ENCODE measurements around the gene OSBPL5. TPM values are rescaled to one million over a fixed set of nuclear protein-coding genes. Genes with fewer than 3 reads are reported as not detected.

OSBPL5 gene
- total RNA-seq, 4 donors from 2014 or later: 24.7 to 83.3 (median 48.2) TPM

- no peaks in the 10 kb centered on the region for H3K36me3 ChIP-seq
- peaks cover 0 to 21% of the 10 kb centered on the region in 2 donors for H3K4me1 ChIP-seq
- intact Hi-C loops (cut with DNase I; ENCODE audit: low total_unique reads): no loop called here
- H3K27ac ChIP-seq: no peak overlapping the region
- TF ChIP-seq CTCF (IDR thresholded peaks at IDR 0.05) (no peak), POLR2A (IDR thresholded peaks at IDR 0.05) (no peak)
- no peaks in the 10 kb centered on the region for H3K27me3 ChIP-seq
- H3K4me3 ChIP-seq: no peak overlapping the region
- no peaks in the 10 kb centered on the region for H3K9me3 ChIP-seq
- no peak for DNase-seq
Measured at GRCh38 chr11:3143136-3143880, 21.8 kb downstream of the OSBPL5 start.

GRCh38 chr11:3140291-3140603 lies 24.9 kb downstream of the OSBPL5 start:
- Histone ChIP-seq H3K27ac (no peak overlapping the region), H3K9me3 (no peaks in the 10 kb centered on the region), H3K4me1 (peaks cover 0 to 9% of the 10 kb centered on the region in 2 donors), H3K27me3 (no peaks in the 10 kb centered on the region), H3K4me3 (no peak overlapping the region), H3K36me3 (no peaks in the 10 kb centered on the region)
- DNase-seq: no peak
- intact Hi-C loops (cut with DNase I; ENCODE audit: low total_unique reads): no loop called here
- no peak for TF ChIP-seq POLR2A (IDR thresholded peaks at IDR 0.05)
- no peak for TF ChIP-seq CTCF (IDR thresholded peaks at IDR 0.05)

GRCh38 chr11:3139481-3140290 lies 25.4 kb downstream of the OSBPL5 start:
- no peak for DNase-seq
- intact Hi-C loops (cut with DNase I; ENCODE audit: low total_unique reads): no loop called here
- H3K4me3 ChIP-seq: no peak overlapping the region
- no peaks in the 10 kb centered on the region for H3K27me3 ChIP-seq
- H3K4me1 ChIP-seq: peaks cover 0 to 9% of the 10 kb centered on the region in 2 donors
- TF ChIP-seq POLR2A (IDR thresholded peaks at IDR 0.05) (no peak), CTCF (IDR thresholded peaks at IDR 0.05) (no peak)
- no peaks in the 10 kb centered on the region for H3K9me3 ChIP-seq
- no peak overlapping the region for H3K27ac ChIP-seq
- no peaks in the 10 kb centered on the region for H3K36me3 ChIP-seq

- no peak for DNase-seq
- no peak overlapping the region for H3K27ac ChIP-seq
- H3K4me1 ChIP-seq: peaks cover 0 to 9% of the 10 kb centered on the region in 2 donors
- no peak overlapping the region for H3K4me3 ChIP-seq
- no peaks in the 10 kb centered on the region for H3K27me3 ChIP-seq
- intact Hi-C loops (cut with DNase I; ENCODE audit: low total_unique reads): no loop called here
- no peaks in the 10 kb centered on the region for H3K9me3 ChIP-seq
- H3K36me3 ChIP-seq: no peaks in the 10 kb centered on the region
- no peak for TF ChIP-seq CTCF (IDR thresholded peaks at IDR 0.05)
- TF ChIP-seq POLR2A (IDR thresholded peaks at IDR 0.05): no peak
Measured at GRCh38 chr11:3139086-3139440, 26.0 kb downstream of the OSBPL5 start.

All from uterus (tissue), 4 donors.